Osteocyte (in vitro differentiated cells): ENCODE results near the gene PSMC3. TPM values are rescaled to one million over a fixed set of nuclear protein-coding genes. Genes with fewer than 3 reads are reported as not detected.

Experiments used
- DNase-seq: peaks from one replicate; pipeline ENCODE4 v3.0.0; 2021; ENCODE audit warnings: mixed read lengths; ENCODE audit not compliant: unreplicated experiment; ENCODE audit errors: extremely low spot score
- H3K27ac Mint-ChIP-seq: one replicate; pipeline ENCODE4 v1.8.0; 2021; ENCODE audit warnings: mild to moderate bottlenecking, mixed read lengths; ENCODE audit not compliant: unreplicated experiment
- H3K27me3 Mint-ChIP-seq: one replicate; pipeline ENCODE4 v1.8.0; 2021; ENCODE audit warnings: mixed read lengths; ENCODE audit not compliant: unreplicated experiment
- H3K36me3 Mint-ChIP-seq: one replicate; pipeline ENCODE4 v1.8.0; 2021; ENCODE audit warnings: mixed read lengths; ENCODE audit not compliant: unreplicated experiment
- H3K4me1 Mint-ChIP-seq: one replicate; pipeline ENCODE4 v1.8.0; 2021; ENCODE audit warnings: mixed read lengths; ENCODE audit not compliant: unreplicated experiment
- H3K4me3 Mint-ChIP-seq: one replicate; pipeline ENCODE4 v1.8.0; 2021; ENCODE audit warnings: mild to moderate bottlenecking, moderate library complexity, mixed read lengths; ENCODE audit not compliant: unreplicated experiment
- H3K9me3 Mint-ChIP-seq: one replicate; pipeline ENCODE4 v1.8.0; 2021; ENCODE audit warnings: mixed read lengths; ENCODE audit not compliant: unreplicated experiment
- CTCF ChIP-seq: fragments of 200-600 bp; sonication (generic); IDR thresholded peaks from 2 replicates; pipeline ENCODE4 v1.5.0; 2021; ENCODE audit warnings: antibody characterized with exemption, mild to moderate bottlenecking, moderate library complexity
- long read RNA-seq: library from polyadenylated mRNA; unstranded; transcript quantifications from one replicate; pipeline ENCODE4 v2.0.0, GENCODE V29; 2021
- total RNA-seq: library from RNA; stranded (reverse); gene quantifications from 2 replicates; pipeline ENCODE4 v1.2.1, GENCODE V29; 2021

Gene PSMC3
- total RNA-seq = 123 and 126 TPM in 2 replicates
- long read RNA-seq, transcript PSMC3-212 (12 exons, 1,373 nt) = major isoform, 603 of 647 reads
- long read RNA-seq, partial matches to known transcripts = 17 of 647 reads
- long read RNA-seq, other reads (novel, unspliced or antisense) = 27 of 647 reads

GRCh38 chr11:47426062-47426956 lies at the start of gene PSMC3:
TSS of gene PSMC3 (minus strand) at chr11:47426439. CDS start at chr11:47426279, 160 bp downstream.
- Mint-ChIP-seq H3K4me1 (peaks cover 18% of the 10 kb centered on the region), H3K4me3 (peak within 1 kb of the TSS; percentile 100), H3K9me3 (no peaks in the 10 kb centered on the region), H3K27ac (peak within 1 kb of the TSS; percentile 100), H3K27me3 (no peaks in the 10 kb centered on the region), H3K36me3 (peaks cover 25% of the 10 kb centered on the region)
- DNase-seq = peak; percentile 99
- TF ChIP-seq CTCF = no peak

- H3K36me3 Mint-ChIP-seq = peaks cover 46% of the 10 kb centered on the region
- no peak for DNase-seq
- H3K27ac Mint-ChIP-seq = peak overlapping the region; percentile 14
- H3K4me3 Mint-ChIP-seq = no peak overlapping the region
- H3K9me3 Mint-ChIP-seq = no peaks in the 10 kb centered on the region
- H3K4me1 Mint-ChIP-seq = peaks cover 39% of the 10 kb centered on the region
- no peaks in the 10 kb centered on the region for H3K27me3 Mint-ChIP-seq
- no peak for TF ChIP-seq CTCF
Observed at GRCh38 chr11:47470671-47471070, 44.4 kb upstream of the PSMC3 start.

GRCh38 chr11:47469361-47470179 lies 43.3 kb upstream of the PSMC3 start:
- no peak for TF ChIP-seq CTCF
- H3K9me3 Mint-ChIP-seq = no peaks in the 10 kb centered on the region
- no peak for DNase-seq
- peak overlapping the region; percentile 77 for H3K27ac Mint-ChIP-seq
- H3K27me3 Mint-ChIP-seq = no peaks in the 10 kb centered on the region
- peaks cover 47% of the 10 kb centered on the region for H3K4me1 Mint-ChIP-seq
- peaks cover 38% of the 10 kb centered on the region for H3K36me3 Mint-ChIP-seq
- H3K4me3 Mint-ChIP-seq = no peak overlapping the region

GRCh38 chr11:47468598-47469214 lies 42.5 kb upstream of the PSMC3 start:
- Mint-ChIP-seq H3K4me1 (peaks cover 47% of the 10 kb centered on the region), H3K27me3 (no peaks in the 10 kb centered on the region), H3K4me3 (no peak overlapping the region), H3K36me3 (peaks cover 36% of the 10 kb centered on the region), H3K9me3 (no peaks in the 10 kb centered on the region), H3K27ac (peak overlapping the region; percentile 77)
- no peak for TF ChIP-seq CTCF
- DNase-seq = no peak
